ENCODE measurements around the gene GTF2E1.

GRCh38 chr3:120775411-120775810 is 32.9 kb downstream of the GTF2E1 start:
- TF ChIP-seq EZH2phosphoT487 (IDR thresholded peaks at IDR 0.05; ENCODE audit: borderline replicate concordance, low read depth, low read length), result no peak
- TF ChIP-seq, protein P1, sequence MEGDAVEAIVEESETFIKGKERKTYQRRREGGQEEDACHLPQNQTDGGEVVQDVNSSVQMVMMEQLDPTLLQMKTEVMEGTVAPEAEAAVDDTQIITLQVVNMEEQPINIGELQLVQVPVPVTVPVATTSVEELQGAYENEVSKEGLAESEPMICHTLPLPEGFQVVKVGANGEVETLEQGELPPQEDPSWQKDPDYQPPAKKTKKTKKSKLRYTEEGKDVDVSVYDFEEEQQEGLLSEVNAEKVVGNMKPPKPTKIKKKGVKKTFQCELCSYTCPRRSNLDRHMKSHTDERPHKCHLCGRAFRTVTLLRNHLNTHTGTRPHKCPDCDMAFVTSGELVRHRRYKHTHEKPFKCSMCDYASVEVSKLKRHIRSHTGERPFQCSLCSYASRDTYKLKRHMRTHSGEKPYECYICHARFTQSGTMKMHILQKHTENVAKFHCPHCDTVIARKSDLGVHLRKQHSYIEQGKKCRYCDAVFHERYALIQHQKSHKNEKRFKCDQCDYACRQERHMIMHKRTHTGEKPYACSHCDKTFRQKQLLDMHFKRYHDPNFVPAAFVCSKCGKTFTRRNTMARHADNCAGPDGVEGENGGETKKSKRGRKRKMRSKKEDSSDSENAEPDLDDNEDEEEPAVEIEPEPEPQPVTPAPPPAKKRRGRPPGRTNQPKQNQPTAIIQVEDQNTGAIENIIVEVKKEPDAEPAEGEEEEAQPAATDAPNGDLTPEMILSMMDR (conservative IDR thresholded peaks at IDR 0.05; ENCODE audit: low read length), result no peak

Measured in OCI-LY7 (cell line).